Endothelial cell of umbilical vein (primary cell): ENCODE measurements around the gene MAML2. TPM values are rescaled to one million over a fixed set of nuclear protein-coding genes. Genes with fewer than 3 reads are reported as not detected.

ENCODE experiments used
- BruUV-seq: library from RNA; stranded (reverse); fragments of 400-500 nt; replicated peaks from 2 replicates; lab custom pipeline; 2021; lab: Mats Ljungman, UMichigan
- CTCF ChIA-PET: fragments of 300-600, 350-600 bp; sonication (Branson Sonifier 250); formaldehyde crosslinking; loops from one replicate; lab custom pipeline; 2021; ENCODE audit warnings: antibody characterized with exemption, inconsistent platforms; lab: Charles Lee
- POLR2A ChIA-PET: fragments of 300-600, 350-600 bp; sonication (Branson Sonifier 250); formaldehyde crosslinking; loops from one replicate; lab custom pipeline; 2021; ENCODE audit warnings: antibody characterized with exemption, inconsistent platforms; lab: Charles Lee
- DNase-seq: peaks from one replicate; pipeline ENCODE4 v3.0.0-alpha.2; 2011; ENCODE audit warnings: low read depth, low spot score
- FAIRE-seq: peaks from 2 replicates; lab custom pipeline; 2011; peaks lifted over from hg19 to GRCh38; lab: Jason Lieb, UNC
- H2AFZ ChIP-seq: 2 replicates; pipeline ENCODE4 v1.6.0; 2012; ENCODE audit warnings: low read depth, low read length, control low read depth, inconsistent platforms
- H3K27ac ChIP-seq: 2 replicates; pipeline ENCODE4 v1.5.1; 2011; ENCODE audit warnings: low read depth, mild to moderate bottlenecking, control low read depth, low read length, moderate library complexity; ENCODE audit not compliant: insufficient read depth
- H3K27me3 ChIP-seq, 2 experiments: 2 replicates each; pipeline versions ENCODE4 v1.6.0 to v1.6.1; 2011; ENCODE audit warnings: low read length in 2 of 2, mixed read lengths in 1 of 2; ENCODE audit not compliant: control insufficient read depth in 2 of 2, insufficient read depth in 2 of 2
- H3K36me3 ChIP-seq, 2 experiments: 2 replicates in 1 of 2; 3 replicates in 1 of 2; pipeline ENCODE4 v1.5.1; 2011; ENCODE audit warnings: low read length in 2 of 2, mild to moderate bottlenecking in 1 of 2, moderate library complexity in 1 of 2; ENCODE audit not compliant: control insufficient read depth in 2 of 2, insufficient read depth in 2 of 2; ENCODE audit errors: extremely low read depth in 1 of 2
- H3K4me1 ChIP-seq: 3 replicates; pipeline ENCODE4 v1.5.1; 2011; ENCODE audit warnings: mild to moderate bottlenecking, low read length; ENCODE audit not compliant: control insufficient read depth, insufficient read depth; ENCODE audit errors: extremely low read depth
- H3K4me2 ChIP-seq: 2 replicates; pipeline ENCODE4 v1.6.1; 2011; ENCODE audit warnings: low read length, control low read depth, mixed read lengths; ENCODE audit not compliant: insufficient read depth
- H3K4me3 ChIP-seq, 3 experiments: fragments of 200-600 bp in 1 of 3; sonication (generic), shearing (Covaris generic) in 1 of 3; replicated peaks in 1 of 3; 2 replicates each; pipeline ENCODE4 v1.5.1; 2011 to 2016; ENCODE audit warnings: control low read depth in 3 of 3, low read length in 3 of 3, mild to moderate bottlenecking in 2 of 3, inconsistent platforms in 1 of 3, low read depth in 1 of 3, moderate library complexity in 1 of 3; ENCODE audit not compliant: insufficient read depth in 1 of 3
- H3K79me2 ChIP-seq: 2 replicates; pipeline ENCODE4 v1.6.0; 2012; ENCODE audit warnings: low read length, inconsistent platforms; ENCODE audit not compliant: control insufficient read depth, insufficient read depth
- H3K9ac ChIP-seq: replicated peaks from 2 replicates; pipeline ENCODE3; 2011; ENCODE audit warnings: low read length, control low read depth; ENCODE audit not compliant: insufficient read depth; ENCODE audit errors: extremely low read depth
- H3K9me1 ChIP-seq: replicated peaks from 3 replicates; pipeline ENCODE4 v1.6.0; 2011; ENCODE audit warnings: mild to moderate bottlenecking, low read length; ENCODE audit not compliant: control insufficient read depth, insufficient read depth; ENCODE audit errors: extremely low read depth
- H3K9me3 ChIP-seq: replicated peaks from 2 replicates; pipeline ENCODE4 v1.5.1; 2012; ENCODE audit warnings: low read length, inconsistent platforms; ENCODE audit not compliant: control insufficient read depth, insufficient read depth
- H4K20me1 ChIP-seq: replicated peaks from 2 replicates; pipeline ENCODE3; 2011; ENCODE audit warnings: mild to moderate bottlenecking, low read length; ENCODE audit not compliant: control insufficient read depth, insufficient read depth; ENCODE audit errors: extremely low read depth
- CTCF ChIP-seq, 2 donors: IDR thresholded peaks; 1 replicate in 1 of 2; 2 replicates in 1 of 2; pipeline ENCODE4 v1.5.1; 2011; ENCODE audit warnings: low read length in 2 of 2, mild to moderate bottlenecking in 2 of 2, moderate library complexity in 2 of 2, control low read depth in 1 of 2, inconsistent platforms in 1 of 2, low read depth in 1 of 2; ENCODE audit not compliant: insufficient read depth in 1 of 2; ENCODE audit errors: extremely low read depth in 1 of 2
- EZH2 ChIP-seq: IDR thresholded peaks from 2 replicates; pipeline ENCODE4 v1.6.1; 2012; ENCODE audit warnings: borderline replicate concordance, low read depth, mild to moderate bottlenecking, moderate library complexity, low read length, inconsistent platforms; ENCODE audit not compliant: severe bottlenecking
- FOS ChIP-seq: IDR thresholded peaks from 2 replicates; pipeline ENCODE4 v1.6.1; 2011; ENCODE audit warnings: mild to moderate bottlenecking, low read length, moderate library complexity, borderline replicate concordance; ENCODE audit not compliant: insufficient read depth
- GATA2 ChIP-seq: IDR thresholded peaks from 2 replicates; pipeline ENCODE4 v1.7.0; 2011; ENCODE audit warnings: low read depth, mild to moderate bottlenecking, moderate library complexity, mixed read lengths, low read length; ENCODE audit not compliant: insufficient read length, insufficient read depth
- JUN ChIP-seq: IDR thresholded peaks from 2 replicates; pipeline ENCODE4 v1.6.1; 2011; ENCODE audit warnings: borderline replicate concordance, low read depth; ENCODE audit not compliant: insufficient read length, insufficient read depth
- MAX ChIP-seq: IDR thresholded peaks from 2 replicates; pipeline ENCODE4 v1.6.1; 2011; ENCODE audit not compliant: insufficient read depth, insufficient read length
- MYC ChIP-seq: IDR thresholded peaks from one replicate; pipeline ENCODE4 v1.6.1; 2011; ENCODE audit warnings: mild to moderate bottlenecking, low read depth, low read length
- POLR2A ChIP-seq: IDR thresholded peaks from 2 replicates; pipeline ENCODE4 v1.6.1; 2012; ENCODE audit warnings: low read depth, mild to moderate bottlenecking, control low read depth, low read length
- POLR2AphosphoS5 ChIP-seq: IDR thresholded peaks from 2 replicates; pipeline ENCODE4 v1.6.1; 2012; ENCODE audit warnings: low read depth, mild to moderate bottlenecking, control low read depth, low read length, moderate library complexity; ENCODE audit not compliant: insufficient read depth
- dilution Hi-C: fragments of 300-500 bp; cut with MboI; formaldehyde crosslinking; loops from one replicate; pipeline ENCODE4 v1.15.0; 2019; ENCODE audit warnings: low sequenced_read_pairs; ENCODE audit not compliant: extremely low pct_ligation_motif_present
- intact Hi-C: fragments of 100-400 bp; cut with micrococcal nuclease; formaldehyde crosslinking; loops from one replicate; pipeline ENCODE4 v1.10.0; 2022
- polyA plus RNA-seq, 4 experiments: library from polyadenylated mRNA; depleted of rRNA in 3 of 4; stranded (reverse) in 3 of 4; unstranded in 1 of 4; fragments of >200 nt; gene quantifications; 2 replicates each; pipeline versions ENCODE4 v1.2.1 to v1.2.3, GENCODE V29; 2011 to 2012; ENCODE audit warnings: missing spikeins in 1 of 4
- total RNA-seq: library from RNA; stranded (reverse); gene quantifications from 2 replicates; pipeline ENCODE4 v1.2.3, GENCODE V29; 2021

Gene MAML2
- total and polyA plus RNA-seq, 2 donors (not counting 3 experiments of a cell fraction or from before 2014, with no cell fraction given): 12.4 to 16.8 TPM

DNA sequence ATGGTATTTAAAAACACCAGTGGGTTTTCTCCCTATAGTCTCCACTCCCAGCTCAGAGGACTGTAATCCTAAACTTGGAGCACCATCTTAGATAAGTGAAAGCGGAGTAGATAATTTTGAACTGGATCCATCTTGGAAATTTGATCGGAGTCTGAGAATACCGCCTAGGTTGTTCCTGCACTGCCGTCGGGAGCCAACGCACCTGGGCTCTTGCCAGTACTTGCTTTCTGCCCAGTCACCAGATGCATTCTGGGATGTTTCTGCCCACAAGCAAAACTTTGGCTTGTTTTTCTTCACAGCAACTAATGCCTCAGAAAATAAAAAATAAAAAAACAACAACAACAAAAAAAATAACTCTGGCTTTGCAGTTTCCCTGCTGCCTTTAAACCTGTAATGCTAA is 306.1 kb downstream of the MAML2 start:
- FAIRE-seq (no peak), DNase-seq (no peak)
- dilution Hi-C loops (no loop called here), intact Hi-C loops (no loop called here)
- Histone ChIP-seq H4K20me1 (no peaks in the 10 kb centered on the region), H3K4me1 (no peaks in the 10 kb centered on the region), H3K9ac (no peak overlapping the region), H3K4me3 (no peak overlapping the region), H3K9me1 (no peaks in the 10 kb centered on the region), H3K4me2 (no peak overlapping the region), H3K27me3 (no peaks in the 10 kb centered on the region), H3K79me2 (no peaks in the 10 kb centered on the region), H3K9me3 (no peaks in the 10 kb centered on the region), H3K27ac (no peak overlapping the region), H3K36me3 (no peaks in the 10 kb centered on the region), H2AFZ (no peak overlapping the region)
- no TSS peak for BruUV-seq
- ChIA-PET CTCF (interaction anchor here (1.1 kb wide), 1 partner anchor 18 kb away, joined by 4 read pairs; no protein-coding TSS in a partner anchor), POLR2A (no interaction called here)
- no peak for TF ChIP-seq POLR2A
- TF ChIP-seq CTCF (IDR thresholded peaks at IDR 0.05; ENCODE audit: extremely low read depth in 1 of 2, insufficient read depth in 1 of 2, low read depth in 1 of 2, low read length in 2 of 2): no peak
- TF ChIP-seq EZH2: no peak
- no peak for TF ChIP-seq MAX
- TF ChIP-seq JUN: no peak
- TF ChIP-seq POLR2AphosphoS5: no peak
- no peak for TF ChIP-seq MYC
- no peak for TF ChIP-seq FOS
- no peak for TF ChIP-seq GATA2
